A673 (cell line): ENCODE data around the gene CACNA2D1. TPM values are rescaled to one million over a fixed set of nuclear protein-coding genes. Genes with fewer than 3 reads are reported as not detected.

Experiments
- BruUV-seq: library from RNA; stranded (reverse); fragments of 400-500 nt; replicated peaks from 2 replicates; lab custom pipeline; 2021; lab: Mats Ljungman, UMichigan
- CTCF ChIA-PET: fragments of 300-600 bp; sonication (Branson Sonifier 250); formaldehyde crosslinking; loops from one replicate; lab custom pipeline; 2022; ENCODE audit warnings: antibody characterized with exemption; lab: Charles Lee
- POLR2A ChIA-PET: fragments of 300-600 bp; sonication (Branson Sonifier 250); formaldehyde crosslinking; loops from one replicate; lab custom pipeline; 2022; ENCODE audit warnings: antibody characterized with exemption; ENCODE audit not compliant: low non-redundant PET; lab: Charles Lee
- DNase-seq: peaks from one replicate; pipeline ENCODE4 v3.0.0-alpha.2; 2015; ENCODE audit warnings: low spot score
- H3K27ac ChIP-seq: fragments of 200-600 bp; sonication (generic); 2 replicates; pipeline ENCODE4 v1.5.1; 2016; ENCODE audit warnings: mixed run types, low read depth, mild to moderate bottlenecking, mixed read lengths, antibody characterized with exemption, low read length; ENCODE audit not compliant: poor library complexity, severe bottlenecking
- H3K27me3 ChIP-seq: fragments of 200-600 bp; sonication (generic); replicated peaks from 2 replicates; pipeline ENCODE4 v1.6.1; 2017; ENCODE audit warnings: mixed run types, low read depth, mild to moderate bottlenecking, mixed read lengths, antibody characterized with exemption, low read length; ENCODE audit not compliant: insufficient read depth, poor library complexity
- H3K36me3 ChIP-seq: fragments of 200-600 bp; sonication (generic); 2 replicates; pipeline ENCODE4 v1.6.1; 2016; ENCODE audit warnings: mixed run types, mild to moderate bottlenecking, mixed read lengths, antibody characterized with exemption, low read length; ENCODE audit not compliant: insufficient read depth, poor library complexity, severe bottlenecking
- H3K4me1 ChIP-seq: fragments of 200-600 bp; sonication (generic); 2 replicates; pipeline ENCODE4 v1.6.1; 2017; ENCODE audit warnings: mixed run types, mild to moderate bottlenecking, mixed read lengths, antibody characterized with exemption, low read length; ENCODE audit not compliant: insufficient read depth, poor library complexity, severe bottlenecking
- H3K4me3 ChIP-seq: fragments of 200-600 bp; sonication (generic); 2 replicates; pipeline ENCODE4 v1.5.1; 2016; ENCODE audit warnings: low read depth, mixed run types, mild to moderate bottlenecking, mixed read lengths, low read length; ENCODE audit not compliant: poor library complexity, severe bottlenecking
- H3K9me3 ChIP-seq: fragments of 200-600 bp; sonication (generic); 2 replicates; pipeline ENCODE4 v1.6.1; 2016; ENCODE audit warnings: mixed run types, low read depth, mild to moderate bottlenecking, mixed read lengths, antibody characterized with exemption, low read length; ENCODE audit not compliant: poor library complexity, severe bottlenecking
- CTCF ChIP-seq: fragments of 300-800, 200-600 bp; sonication (generic); conservative IDR thresholded peaks from 2 replicates; pipeline ENCODE4 v1.5.1; 2017; ENCODE audit warnings: low read depth, mild to moderate bottlenecking, antibody characterized with exemption, low read length, moderate library complexity, mixed read lengths
- EZH2 ChIP-seq: fragments of 200-600 bp; sonication (generic); IDR thresholded peaks from 2 replicates; pipeline ENCODE4 v1.6.1; 2017; ENCODE audit warnings: borderline replicate concordance, low read depth, mild to moderate bottlenecking, mixed read lengths, antibody characterized with exemption, low read length; ENCODE audit not compliant: poor library complexity, severe bottlenecking
- intact Hi-C: fragments of 100-400 bp; cut with micrococcal nuclease; formaldehyde crosslinking; loops from one replicate; pipeline ENCODE4 v1.10.0; 2022; ENCODE audit not compliant: unreplicated experiment
- total RNA-seq: library from RNA; stranded (reverse); gene quantifications from 2 replicates; pipeline ENCODE4 v1.2.3, GENCODE V29; 2021

The CACNA2D1 gene
- total RNA-seq, 1 experiment from 2014 or later: 49.1 TPM

GRCh38 chr7:82291931-82292330 is 151.6 kb downstream of the CACNA2D1 start:
- Histone ChIP-seq H3K4me1 (peaks cover 35% of the 10 kb centered on the region), H3K36me3 (no peaks in the 10 kb centered on the region), H3K9me3 (peaks cover 8% of the 10 kb centered on the region), H3K27ac (no peak overlapping the region), H3K27me3 (no peaks in the 10 kb centered on the region), H3K4me3 (no peak overlapping the region)
- peak; percentile 57 for DNase-seq
- ChIA-PET CTCF (no interaction called here), POLR2A (no interaction called here)
- no TSS peak for BruUV-seq
- no peak for TF ChIP-seq EZH2
- TF ChIP-seq CTCF: no peak
- intact Hi-C loops: no loop called here

GRCh38 chr7:82289889-82290288 is 153.7 kb downstream of the CACNA2D1 start:
- CTCF ChIA-PET: no interaction called here
- no peaks in the 10 kb centered on the region for H3K27me3 ChIP-seq

GRCh38 chr7:82289152-82289535 is 154.4 kb downstream of the CACNA2D1 start:
- H3K4me3 ChIP-seq: no peak overlapping the region
- peaks cover 44% of the 10 kb centered on the region for H3K4me1 ChIP-seq
- H3K36me3 ChIP-seq: no peaks in the 10 kb centered on the region
- intact Hi-C loops: loop anchor here (5.0 kb wide), 1 partner anchor 103 kb away; no protein-coding TSS in a partner anchor
- no TSS peak for BruUV-seq
- H3K27me3 ChIP-seq: no peaks in the 10 kb centered on the region
- TF ChIP-seq CTCF (no peak), EZH2 (no peak)
- ChIA-PET POLR2A (no interaction called here), CTCF (no interaction called here)
- H3K27ac ChIP-seq: peak overlapping the region; percentile 9
- DNase-seq: no peak
- H3K9me3 ChIP-seq: peaks cover 8% of the 10 kb centered on the region

More at GRCh38 chr7:82289889-82290288, 153.7 kb downstream of the CACNA2D1 start:
- H3K4me3 ChIP-seq: no peak overlapping the region
- peaks cover 8% of the 10 kb centered on the region for H3K9me3 ChIP-seq
- H3K4me1 ChIP-seq: peaks cover 51% of the 10 kb centered on the region
- no peaks in the 10 kb centered on the region for H3K36me3 ChIP-seq
- POLR2A ChIA-PET: no interaction called here
- TF ChIP-seq EZH2 (no peak), CTCF (no peak)
- BruUV-seq: no TSS peak
- peak overlapping the region; percentile 9 for H3K27ac ChIP-seq
- intact Hi-C loops: loop anchor here (5.0 kb wide), 1 partner anchor 102 kb away; no protein-coding TSS in a partner anchor
- DNase-seq: no peak
